SK-N-MC (cell line): ENCODE results near the gene NLK.

Source experiments
- EZH2 ChIP-seq: fragments of 200-600 bp; sonication (generic); IDR thresholded peaks from one replicate; pipeline ENCODE4 v1.6.1; 2017; ENCODE audit warnings: antibody characterized with exemption
- FOXP2 ChIP-seq: optimal IDR thresholded peaks from 2 replicates; pipeline ENCODE3; 2011; ENCODE audit warnings: mild to moderate bottlenecking, moderate library complexity; ENCODE audit not compliant: insufficient read depth; ENCODE audit errors: extremely low read length, control extremely low read depth
- POLR2AphosphoS5 ChIP-seq: IDR thresholded peaks from 2 replicates; pipeline ENCODE4 v1.6.1; 2012; ENCODE audit warnings: mild to moderate bottlenecking, low read depth, low read length, borderline replicate concordance

GRCh38 chr17:28057731-28058246, 15.3 kb downstream of the NLK start:
- TF ChIP-seq POLR2AphosphoS5 (no peak), EZH2 (no peak), FOXP2 (no peak)
